ENCODE results near the gene ZNFX1.

ZNFX1 gene

DNA sequence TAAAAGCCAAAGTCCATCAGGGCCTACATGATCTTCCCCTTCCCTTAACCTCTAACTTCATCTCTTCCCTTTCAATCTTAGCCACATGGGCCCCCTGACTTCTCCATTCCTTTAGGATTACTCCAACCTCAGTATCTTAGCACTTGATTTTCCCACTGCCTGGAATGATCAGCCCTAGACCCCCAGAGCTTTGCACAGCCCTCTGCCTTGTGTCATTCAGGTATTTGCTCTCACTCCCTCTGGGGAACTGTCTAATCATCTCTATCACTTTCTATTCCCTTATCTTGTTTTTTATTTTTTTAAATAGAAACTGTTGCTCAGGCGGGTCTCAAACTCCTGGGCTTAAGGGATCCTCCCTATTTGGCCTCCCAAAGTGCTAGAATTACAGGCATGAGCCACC lies 13.3 kb upstream of the ZNFX1 start:
- DNase-seq, result no peak

DNA sequence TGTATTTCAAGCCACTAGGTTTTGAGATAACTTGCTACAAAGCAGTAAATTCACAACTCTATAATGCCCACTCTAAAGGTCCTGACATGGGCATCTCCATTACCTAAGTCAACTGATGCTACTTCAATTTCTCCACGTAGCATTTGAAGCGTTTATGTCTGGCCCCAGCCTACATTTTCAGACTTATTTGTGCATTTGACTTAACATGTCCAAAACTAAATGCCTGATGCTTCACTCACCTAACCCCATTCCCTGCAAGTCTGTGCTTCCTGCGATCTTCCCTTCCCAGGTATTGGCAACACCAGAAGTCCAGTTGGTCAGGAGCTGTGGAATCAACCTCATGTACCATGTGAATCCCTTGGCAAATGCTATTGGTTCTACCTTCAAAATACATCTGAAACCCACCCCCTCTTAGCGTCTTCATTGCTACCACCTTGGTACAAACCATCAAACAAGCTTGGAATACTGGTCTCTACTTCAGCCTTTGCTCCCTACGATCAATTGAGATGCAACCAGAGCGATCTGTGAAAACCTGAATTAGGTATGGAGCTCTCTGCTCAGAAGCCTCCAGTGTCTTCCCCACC lies 12.8 kb upstream of the ZNFX1 start:
- no peak for DNase-seq

DNA sequence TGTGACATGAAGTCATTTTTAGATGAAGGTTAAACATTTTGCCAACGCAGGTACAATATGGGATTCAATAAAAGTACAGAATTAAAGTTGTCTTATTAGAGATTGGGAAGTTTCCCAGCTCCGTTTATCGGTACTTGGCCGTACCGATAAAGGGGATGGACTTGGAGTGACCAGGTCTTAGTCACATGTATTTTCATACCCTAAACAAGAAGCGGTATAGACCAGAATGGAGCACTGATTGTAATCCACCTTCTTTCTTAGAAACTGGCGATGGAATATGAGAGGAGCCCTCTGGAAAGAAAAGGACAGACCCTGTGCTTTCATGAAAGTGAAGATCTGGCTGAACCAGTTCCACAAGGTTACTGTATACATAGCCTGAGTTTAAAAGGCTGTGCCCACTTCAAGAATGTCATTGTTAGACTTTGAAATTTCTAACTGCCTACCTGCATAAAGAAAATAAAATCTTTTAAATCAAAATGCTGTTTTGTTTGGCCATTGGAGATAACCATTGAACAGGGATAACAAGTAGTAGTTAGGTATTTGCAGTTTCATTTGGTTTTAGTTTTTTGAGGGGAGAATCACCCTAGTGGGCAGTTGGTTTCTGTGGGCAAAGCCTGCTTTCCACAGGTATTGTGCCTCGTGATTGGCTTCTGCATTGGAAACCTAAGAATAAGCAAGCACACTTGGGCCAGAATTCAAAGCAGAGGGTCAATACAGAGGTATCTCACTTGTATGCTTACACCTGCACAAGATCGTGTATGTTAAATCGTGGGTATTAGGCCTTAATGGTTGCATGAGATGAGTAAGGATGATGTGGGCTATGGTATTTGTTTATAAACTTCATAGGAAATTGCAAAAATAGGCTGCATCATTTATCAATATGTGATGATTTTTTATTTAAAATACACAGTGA lies 11.2 kb upstream of the ZNFX1 start:
- no peak for DNase-seq

DNA sequence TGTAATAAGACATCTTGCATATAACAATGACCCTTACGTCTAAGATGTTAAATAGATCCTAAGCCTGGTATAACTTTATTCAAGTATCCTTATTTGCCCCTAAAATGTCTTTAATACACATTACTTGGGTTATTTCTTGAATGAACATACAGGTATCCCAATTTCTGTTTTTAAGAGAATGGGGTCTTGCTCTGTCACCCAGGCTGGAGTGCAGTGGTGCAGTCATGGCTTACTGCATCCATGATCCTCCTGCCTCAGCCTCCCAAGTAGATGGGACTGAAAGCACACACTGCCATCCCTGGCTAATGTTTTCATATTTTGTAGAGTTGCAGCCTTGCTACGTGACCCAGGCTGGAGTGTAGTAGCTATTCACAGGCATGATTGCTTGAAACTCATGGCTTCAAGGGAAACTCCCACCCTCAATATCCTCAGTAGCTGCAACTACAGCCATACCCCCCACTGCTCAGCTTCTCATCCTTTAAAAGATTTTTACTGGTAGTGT lies 10.4 kb upstream of the ZNFX1 start:
- no peak for DNase-seq

DNA sequence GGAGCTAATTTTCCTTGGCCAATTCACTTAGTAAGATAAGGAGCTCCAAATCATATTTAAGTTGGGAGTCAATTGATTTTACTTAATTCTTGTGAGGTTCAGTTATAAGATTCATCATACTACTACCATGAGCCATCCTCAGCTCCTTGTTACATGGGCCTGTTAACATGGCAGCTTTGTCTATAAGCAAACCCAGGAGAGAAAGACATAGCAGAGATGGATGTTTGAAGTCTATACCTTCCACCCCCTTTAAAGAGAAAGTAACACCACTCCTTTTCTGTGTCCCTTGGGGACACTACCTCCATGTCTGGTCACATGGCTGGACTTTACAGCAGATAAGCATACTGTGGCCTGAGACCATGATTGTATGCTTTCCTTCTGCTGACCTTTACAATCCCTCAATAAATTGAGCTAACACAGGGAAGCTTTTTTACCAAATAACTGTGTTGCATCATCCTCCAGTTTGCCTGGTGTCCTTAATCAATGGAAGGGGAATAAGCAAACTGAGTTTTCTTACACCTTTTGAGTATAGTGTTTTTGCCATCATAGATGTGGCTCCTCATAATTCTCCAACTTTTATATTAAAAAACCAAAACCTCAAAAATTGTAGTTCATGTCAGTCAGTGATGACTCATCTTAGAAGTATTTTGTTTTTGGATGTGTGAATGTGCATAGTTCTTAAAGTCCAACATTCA lies 9.8 kb upstream of the ZNFX1 start:
- DNase-seq, result no peak

DNA sequence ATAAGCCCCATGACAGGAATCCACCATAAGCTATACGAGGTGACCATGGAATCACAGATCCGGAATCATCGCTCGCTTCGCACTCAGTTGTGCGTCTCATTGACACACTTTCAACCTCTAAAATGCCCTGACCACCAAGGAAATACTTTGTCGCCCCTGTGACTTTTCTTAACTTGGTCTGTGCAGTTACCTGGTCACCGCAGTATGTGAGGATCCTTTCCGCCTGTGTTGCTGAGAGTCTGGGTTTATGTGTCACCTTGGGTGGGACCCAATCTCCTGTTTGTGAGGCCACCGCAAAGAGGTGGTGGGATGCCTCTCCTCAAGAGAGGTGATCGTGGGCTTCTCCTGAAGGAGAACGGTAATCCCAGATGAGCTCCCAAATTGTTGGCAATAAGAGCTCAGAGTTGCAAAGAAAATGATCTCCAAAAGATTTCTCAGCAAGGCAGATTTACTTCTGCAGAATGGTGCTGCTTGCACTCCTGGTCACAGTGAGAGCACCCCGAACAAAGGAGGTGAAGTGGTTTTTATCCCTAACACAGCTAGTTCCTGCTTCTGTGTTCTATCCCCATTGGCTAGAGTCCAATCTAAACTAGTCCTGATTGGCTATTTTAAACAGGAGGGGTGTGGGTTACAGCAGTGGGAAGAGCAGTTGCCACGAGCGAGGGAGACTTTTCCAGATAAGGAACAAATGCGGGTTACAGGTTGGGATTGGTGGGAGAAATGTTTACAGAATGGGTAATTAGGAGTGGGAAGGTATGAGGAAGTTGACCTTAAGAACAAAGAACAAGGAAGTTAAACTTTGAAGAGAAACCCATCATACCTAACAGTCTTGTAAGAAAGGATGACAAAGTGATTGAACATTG lies 9.1 kb upstream of the ZNFX1 start:
- DNase-seq, result no peak

DNA sequence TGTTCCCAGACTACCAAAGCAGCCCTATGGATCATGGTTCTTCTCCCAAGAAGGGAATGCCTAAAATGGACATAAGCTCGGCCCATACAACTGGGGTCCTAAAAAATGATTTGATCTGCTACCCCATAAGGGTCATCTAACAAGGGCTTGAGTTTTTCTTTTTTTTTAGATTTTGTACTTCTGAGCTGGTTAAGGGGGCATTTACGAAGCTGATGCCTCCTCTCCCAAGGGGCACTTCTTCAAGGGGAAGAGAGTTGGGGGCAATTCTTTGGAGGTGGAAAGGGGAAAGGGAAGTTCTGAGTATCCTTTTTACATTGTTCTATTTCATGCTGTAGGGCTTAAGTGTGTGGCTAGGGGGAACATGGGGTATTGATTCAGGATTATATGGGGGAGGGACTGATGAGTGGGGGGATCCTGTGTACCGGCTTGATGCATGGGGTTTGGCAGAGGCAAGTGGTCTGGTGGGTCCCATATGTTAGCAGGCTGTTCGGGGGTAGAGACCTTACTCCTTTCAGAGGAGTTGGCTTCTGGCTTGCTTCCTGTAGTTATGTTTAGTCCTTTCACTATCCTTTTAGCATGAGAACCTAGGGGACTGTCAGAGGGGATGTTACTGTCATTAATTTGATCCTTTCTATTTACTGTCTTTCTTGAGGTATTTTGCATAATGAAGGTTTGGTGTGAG lies 8.1 kb upstream of the ZNFX1 start:
- DNase-seq, result no peak

DNA sequence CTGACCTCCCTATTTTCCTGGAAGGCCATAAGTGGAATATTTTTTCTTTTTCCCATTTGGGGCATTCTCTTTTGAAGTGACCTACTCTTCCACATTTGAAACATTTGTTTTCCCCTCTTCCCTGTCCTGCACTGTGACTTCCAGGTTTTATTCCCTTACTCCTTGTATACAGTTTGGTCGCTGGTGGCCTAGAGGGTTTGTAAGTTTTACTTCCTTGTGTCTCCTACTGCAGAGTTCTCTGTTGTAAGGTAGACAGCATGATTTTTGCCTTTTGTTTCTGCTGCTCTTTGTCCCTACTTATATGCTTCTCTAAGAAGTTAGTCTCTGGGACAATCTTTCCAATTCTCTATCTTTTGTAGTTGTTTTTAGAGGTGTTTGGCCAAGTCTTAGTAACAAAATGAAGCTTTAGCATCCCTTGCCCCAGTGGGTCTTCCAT lies 7.4 kb upstream of the ZNFX1 start:
- DNase-seq, result no peak

DNA sequence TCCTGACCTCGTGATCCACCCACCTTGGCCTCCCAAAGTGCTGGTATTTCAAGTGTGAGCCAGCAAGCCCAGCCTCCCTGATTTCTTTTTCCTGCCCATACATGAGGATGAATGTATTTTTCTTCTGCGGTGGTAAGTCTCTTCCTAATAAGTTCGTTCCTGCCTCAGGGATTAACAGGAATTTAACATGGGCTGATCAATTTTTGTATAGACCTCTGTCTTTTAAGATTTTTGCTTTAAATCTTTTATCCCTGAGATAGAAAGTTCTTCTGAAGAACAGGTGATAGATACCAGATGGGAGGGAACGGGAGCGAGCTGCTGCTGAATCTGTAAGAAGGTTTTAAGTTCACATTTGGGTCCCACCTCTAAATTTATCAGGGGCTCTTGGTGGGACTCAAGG lies 7.0 kb upstream of the ZNFX1 start:
- DNase-seq, result no peak

DNA sequence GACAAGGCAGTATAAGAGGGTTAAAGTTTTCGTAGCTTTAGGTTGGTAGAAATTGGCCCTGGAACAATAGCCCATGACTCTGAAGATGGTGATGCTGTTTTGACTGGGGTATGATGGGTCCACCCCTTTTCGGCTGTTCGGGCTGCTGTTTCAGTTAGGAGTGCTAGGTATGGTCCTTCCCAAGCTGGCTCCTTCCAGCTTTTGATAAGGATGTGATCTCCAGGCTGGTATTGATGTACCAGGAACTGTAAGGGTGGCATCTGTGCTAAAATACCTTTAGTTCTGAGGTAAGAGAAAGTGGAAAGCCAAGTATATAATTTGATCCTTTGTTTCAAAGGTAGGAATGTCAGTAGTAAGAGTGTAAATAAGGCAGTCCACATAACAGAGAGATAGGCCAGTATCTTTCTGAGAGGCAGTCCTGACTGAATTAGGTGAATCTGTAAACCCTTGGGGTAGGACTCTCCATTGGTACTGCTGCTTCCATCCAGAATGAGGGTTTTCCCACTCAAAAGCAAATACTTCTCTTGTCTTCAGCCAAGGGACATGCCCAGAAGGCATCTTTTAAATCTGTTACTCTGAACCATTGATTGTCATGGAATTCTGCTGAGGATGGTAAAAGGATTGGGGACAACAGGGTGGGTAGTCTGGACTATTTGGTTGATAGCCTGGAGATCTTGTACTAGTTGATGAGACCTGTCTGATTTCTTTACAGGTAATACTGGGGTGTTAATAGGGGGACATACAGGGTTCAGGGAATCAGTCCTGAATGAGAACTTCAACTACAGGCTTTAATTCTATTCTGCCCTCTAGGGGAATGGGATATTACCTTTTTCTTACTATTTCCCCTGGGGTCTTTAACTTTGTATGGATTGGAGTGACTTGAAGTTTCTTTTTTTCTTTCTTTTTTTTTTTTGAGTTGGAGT lies 6.1 kb upstream of the ZNFX1 start:
- DNase-seq, result no peak

DNA sequence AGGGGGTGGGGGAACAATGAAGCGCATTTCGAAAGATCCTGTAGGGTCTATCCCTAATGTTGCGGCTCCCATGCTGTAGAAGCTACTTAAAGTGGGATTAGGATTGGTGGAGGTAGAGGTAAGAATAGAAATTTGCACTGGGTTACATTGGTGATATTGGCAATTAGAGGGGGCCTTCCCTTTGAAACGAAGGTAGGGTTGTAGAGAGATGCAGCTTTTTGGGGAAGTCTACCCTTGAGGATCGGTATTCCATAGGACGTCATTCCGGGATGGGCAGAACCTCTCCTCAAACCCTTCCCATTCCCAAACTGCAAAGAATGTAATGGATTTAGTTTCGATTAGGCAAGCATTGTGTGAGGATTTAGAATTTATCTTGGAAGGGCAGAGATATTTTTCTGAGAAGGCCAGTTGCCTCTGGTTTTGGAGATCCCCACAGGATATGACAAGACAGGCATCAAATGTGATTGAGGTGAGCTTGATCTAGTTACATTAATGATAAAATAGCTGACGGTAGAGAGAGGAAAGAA lies 5.4 kb upstream of the ZNFX1 start:
- DNase-seq, result no peak

DNA sequence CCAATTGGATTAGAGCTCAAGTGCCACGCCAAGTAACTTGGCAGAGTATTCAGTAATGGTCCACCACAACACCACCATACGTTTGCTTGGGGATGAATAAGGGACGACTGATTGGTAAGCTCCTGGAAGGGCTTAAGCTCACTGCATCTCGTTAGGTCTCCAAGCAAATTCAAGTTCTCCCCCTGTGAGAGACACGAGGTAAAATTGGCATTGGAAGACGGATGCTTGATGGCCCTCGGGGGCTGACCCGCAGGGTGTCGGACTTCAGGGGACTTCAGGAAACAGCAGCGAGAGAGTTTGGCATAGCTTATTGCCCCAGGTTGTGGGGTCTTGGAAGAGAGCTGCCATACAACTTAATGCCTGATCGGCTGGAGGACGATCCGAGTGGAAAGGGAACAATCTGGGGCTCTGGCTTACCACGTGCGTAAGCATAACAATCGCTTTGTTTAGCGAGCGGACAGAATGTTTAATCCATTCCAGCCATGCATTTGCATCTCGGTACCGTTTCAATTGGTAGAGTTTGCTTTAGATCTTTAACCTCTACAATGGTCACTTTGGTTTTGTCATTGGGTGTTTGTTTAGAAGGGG lies 4.8 kb upstream of the ZNFX1 start:
- no peak for DNase-seq

DNA sequence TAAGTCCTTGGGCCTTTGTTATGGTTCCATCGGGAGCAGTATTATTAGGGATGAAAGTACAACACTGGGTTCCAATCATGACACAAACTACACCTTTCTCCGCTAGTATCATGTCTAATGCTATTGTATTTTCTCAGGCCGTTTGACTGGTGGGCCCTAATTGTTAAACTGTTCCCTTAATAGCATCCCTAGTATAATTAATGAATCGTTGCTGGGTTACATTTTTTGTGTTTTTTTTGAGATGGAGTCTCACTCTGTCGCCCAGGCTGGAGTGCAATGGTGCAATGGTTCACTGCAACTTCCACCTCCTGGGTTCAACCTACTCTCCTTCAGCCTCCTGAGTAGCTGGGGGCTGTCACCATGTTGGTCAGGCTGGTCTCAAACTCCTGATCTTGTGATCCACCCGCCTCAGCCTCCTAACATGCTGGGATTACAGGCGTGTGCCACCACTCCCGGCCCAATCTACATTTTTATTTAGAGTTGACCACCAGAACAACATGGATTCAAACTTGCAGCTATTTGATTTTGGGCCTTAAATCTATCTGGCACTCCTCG lies 4.1 kb upstream of the ZNFX1 start:
- DNase-seq, result no peak

DNA sequence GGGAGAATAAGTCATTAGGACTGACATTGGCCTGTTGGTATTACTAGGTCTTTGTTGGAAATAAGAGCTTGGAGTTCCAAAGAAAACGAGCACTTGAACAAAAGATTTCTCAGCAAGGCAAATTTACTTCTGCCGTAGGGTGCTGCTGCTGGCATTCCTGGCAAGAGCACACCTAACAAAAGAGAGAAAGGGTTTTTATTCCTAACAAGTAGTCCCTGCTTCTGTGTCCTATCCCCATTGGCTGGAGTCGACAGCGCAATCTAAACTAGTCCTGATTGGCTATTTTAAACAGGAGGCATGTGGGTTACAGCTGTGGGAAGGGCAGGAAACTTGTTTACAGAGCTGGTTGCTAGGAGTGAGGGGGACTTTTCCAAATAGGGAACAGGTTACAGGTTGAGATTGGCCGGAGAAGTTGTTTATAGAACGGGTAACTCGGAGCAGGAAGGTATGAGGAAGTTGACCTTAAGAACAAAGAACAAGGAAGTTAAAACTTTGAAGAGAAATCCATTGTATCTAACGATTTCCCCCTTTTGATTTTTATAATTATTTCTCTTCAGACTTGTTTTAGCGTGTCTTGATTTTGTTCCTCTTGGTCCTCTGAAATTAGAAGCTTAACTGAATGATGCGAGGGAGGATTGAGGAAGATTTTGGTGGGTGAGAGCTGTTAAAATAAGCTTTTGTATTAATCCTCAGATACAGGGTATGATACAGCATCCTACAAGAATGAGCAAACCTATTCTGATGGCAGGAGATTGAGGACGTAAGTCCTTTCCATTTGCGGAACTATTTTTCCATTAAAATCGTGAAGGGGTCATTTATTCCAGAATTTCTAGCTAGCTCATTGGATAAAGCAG lies 3.4 kb upstream of the ZNFX1 start:
- DNase-seq, result no peak

DNA sequence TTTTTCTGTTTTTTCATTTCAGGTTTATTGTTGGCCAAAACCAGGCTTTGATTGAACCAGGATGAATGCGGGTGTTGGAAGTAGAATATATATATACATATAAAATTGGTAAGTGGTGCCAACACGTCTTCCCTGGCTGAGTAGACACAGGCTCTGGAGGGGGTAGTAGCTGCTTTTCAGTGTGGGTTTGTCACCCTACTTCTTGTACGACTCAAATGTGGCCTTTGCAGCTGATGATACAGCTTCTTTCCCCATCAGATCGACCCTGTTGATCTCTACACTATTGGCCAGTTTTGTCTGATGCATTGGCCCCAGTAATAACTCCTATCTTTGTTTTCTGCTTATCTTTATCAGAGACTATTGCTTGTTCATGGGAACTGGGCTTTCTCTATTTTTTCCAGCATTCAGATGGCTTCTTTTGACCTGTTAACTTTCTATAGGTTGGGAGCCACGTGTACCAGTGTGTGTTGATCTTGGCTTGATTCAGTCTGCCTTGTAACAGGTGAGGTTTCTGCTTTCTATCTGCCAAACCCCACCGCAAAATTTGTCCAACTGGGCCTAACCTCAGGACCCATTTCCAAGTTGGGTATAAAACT lies 2.7 kb upstream of the ZNFX1 start:
- no peak for DNase-seq

DNA sequence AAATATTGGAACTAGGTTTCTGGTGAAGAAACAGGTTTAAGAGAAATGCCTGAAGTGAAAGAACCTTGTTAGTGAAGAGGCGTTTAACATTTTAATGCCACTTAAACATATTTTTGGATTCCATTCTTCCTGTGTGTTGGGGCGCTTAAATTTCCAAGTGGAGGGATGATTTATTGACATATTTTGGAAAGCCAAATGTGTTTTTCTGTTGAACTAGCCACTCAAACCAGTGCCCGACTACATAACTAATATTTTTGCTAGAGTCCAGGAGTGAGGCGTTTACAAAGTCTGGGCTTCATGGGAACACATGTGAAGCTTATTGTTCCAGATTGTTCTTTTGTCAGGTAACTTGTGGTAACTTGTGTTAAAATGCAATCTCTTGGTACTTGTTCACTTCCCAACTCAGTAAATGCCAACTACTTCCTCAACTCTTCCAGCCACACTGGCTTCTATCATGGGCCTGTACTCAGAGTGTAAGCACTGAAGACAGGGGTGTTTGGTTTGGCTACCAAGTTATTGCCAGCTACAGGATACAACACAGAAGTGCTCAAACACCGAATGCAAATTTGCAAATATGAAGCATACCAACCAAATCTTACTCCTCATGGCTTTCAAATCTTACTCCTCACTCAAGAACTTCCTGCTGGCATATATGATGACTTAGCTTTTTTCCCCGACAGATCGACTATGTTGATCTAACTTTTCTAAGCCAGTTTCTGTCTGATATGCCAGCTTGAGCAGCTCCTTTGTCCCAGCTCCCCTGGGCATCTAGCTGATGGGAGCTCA lies 2.0 kb upstream of the ZNFX1 start:
- DNase-seq, result no peak

DNA sequence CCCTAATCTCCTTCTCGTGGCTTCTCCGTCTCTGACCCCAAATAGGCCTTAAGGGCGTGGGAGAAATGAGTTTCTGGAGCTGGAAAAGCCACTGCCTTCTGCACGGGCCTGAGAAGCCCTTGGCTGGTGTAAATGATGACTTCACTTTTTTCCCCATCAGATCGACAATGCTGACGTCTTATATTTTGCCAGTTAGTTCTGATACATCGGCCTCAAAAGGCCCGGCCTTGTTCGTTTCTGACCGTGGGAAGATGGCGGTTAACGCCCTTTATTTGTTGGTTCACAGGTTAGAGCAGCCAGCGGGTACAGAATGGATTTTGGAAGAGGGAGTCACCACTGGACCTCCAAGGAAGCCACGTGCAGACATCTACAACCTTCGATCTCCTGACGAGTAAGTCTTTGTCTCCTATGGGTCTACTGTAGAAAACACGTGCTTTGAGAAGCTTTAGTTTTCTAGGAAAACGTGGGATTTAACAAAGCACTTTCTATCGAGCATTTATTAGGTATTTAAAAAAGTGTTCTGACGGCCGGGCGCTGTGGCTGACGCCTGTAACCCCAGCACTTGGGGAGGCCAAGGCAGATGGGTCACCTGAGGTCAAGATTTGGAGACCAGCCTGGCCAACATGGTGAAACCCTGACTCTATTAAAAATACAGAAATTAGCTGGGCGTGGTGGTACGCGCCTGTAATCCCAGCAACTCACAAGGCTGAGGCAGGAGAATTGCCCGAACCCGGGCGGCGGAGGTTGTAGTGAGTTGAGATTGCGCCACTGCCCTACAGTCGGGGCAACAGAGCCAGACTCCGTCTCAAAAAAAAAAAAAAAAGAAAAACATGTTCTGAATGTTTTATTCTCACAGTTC lies 1.2 kb upstream of the ZNFX1 start:
- no peak for DNase-seq

Data from NCI-H1694 treated with DMSO at 0.1 percent for 48 hours (cell line).